Kidney glomerular epithelial cell (primary cell): ENCODE measurements around the gene P2RX3.
"Not testable (repeated sequence)": the region's sequence is repeated elsewhere in the genome, so short reads cannot be mapped to it uniquely, and the experiment has no call there.

Source experiments
- DNase-seq: peaks from one replicate; lab custom pipeline; 2025; lab: John Stamatoyannopoulos, UW

P2RX3 gene

GRCh38 chr11:57338142-57338541, at the start of gene P2RX3:
P2RX3 (plus strand) TSS chr11:57338352; CDS start chr11:57338551, 199 bp downstream.
- no peak for DNase-seq

GRCh38 chr11:57288771-57289579, 49.2 kb upstream of the P2RX3 start:
- peak; percentile 68 for DNase-seq

- peak; percentile 14 for DNase-seq
Measured at GRCh38 chr11:57290288-57290687, 47.9 kb upstream of the P2RX3 start.

DNA sequence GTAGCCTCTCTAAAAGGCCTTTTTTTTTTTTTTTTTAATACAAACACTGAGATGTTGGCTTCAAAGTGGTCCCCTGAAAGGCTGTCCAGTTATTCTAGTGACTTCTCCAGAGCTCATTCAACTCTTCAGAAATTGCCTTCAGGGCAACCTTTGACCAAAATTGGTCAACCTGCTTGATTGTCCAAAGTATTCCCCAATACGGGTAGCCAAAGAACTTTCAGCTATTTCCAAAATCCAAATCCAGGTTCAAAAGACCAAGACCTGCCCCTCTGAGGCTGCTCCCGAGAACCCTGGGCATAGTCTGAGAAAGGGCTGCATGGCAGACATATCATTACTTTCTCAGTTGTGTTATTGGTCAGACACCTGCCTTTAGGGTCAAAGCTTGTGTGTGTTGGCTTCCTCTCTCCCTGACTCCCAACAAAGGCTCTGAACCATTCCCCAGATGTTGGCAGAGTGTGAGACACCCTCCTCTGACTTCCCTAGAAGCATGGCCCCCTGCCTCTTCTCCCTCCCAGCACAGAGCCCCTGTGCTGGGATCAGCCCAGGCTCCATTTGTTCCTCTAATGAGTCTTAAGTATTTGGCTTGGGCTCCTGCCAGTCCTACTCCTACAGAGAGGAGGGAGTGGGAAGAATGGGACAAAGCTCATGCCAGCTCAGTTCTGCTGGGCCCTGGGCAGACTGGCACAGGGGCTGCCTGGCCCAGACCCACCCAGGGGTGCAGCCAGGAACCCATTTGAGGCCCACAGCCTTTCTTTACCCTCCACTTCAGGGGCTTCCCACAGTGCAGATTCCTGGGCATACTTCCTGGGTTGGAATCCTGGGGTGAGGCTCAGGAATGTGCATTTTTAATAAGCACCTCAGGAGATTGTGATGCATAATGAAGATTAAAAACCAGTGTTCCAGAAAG, 43.7 kb upstream of the P2RX3 start:
- DNase-seq: peak; percentile 76

DNA sequence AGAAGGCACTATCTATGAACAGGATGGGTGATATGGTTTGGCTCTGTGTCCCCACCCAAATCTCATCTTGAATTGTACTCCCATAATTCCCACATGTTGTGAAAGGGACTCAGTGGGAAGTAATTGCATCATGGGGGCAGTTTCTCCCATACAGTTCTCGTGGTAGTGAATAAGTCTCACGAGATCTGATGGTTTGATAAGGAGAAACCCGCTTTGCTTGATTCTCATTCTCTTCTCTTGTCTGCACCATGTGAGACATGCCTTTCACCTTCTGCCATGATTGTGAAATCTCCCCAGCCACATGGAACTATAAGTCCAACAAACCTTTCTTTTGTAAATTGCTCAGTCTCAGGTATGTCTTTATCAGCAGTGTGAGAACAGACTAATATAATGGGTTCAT, 41.9 kb upstream of the P2RX3 start:
- not testable (repeated sequence) for DNase-seq

- no peak for DNase-seq
Measured at GRCh38 chr11:57297221-57297620, 40.9 kb upstream of the P2RX3 start.

- DNase-seq: no peak
Measured at GRCh38 chr11:57299150-57299737, 38.9 kb upstream of the P2RX3 start.

- DNase-seq: no peak
Measured at GRCh38 chr11:57300785-57301184, 37.4 kb upstream of the P2RX3 start.

DNA sequence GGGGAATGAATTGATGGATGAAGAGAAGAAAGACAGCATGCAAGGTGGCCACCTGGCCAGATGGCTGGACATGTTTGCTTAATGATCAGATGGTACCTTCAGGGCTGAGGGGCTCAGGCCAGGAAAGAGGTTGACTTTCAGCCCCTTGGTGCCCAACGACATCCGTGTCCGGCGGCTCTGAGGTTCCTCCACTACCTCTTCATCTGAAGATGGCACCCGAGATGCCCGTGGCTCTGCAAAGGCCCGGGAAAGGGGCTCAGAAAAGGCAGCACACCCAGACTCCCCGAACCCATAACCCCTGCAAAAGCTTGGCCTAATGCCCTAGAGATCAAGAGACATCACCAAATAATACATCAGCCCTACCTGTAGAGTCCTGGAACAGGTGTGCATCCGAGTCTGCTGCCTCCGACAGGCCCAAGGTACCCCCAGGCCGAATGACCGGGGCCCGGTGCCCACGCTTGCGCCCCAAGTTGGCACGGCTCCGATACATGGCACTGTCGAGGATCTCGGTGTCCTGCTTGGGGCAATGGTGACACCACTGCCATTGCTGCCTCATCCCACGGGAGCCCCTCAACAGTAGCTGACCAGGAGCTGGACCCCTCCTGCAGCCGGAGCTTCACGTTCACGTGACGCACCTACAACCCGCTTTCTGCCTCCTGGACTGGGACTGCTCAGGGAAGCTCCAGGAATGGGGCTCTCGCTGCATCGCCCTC, 36.3 kb upstream of the P2RX3 start:
- no peak for DNase-seq

DNA sequence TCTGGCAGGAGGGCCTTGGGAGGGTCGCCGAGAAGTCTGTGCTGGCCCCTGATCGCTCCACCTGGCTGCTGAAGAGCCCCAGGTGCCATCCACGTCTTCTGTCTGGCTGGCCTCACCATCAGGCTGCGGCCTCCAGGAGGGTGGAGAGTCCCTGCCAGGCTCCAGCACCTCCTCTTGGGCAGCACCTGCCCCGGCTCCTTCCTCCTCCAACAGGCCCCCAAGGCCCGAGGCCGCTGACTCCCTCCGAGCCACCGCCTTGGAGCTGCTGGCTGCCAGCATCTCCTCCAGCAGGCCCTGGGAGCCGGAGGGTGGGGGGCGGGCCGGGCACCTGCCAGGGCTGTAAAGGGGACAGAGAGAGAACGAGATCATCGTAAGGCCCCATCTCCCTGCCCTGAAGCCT, 35.7 kb upstream of the P2RX3 start:
- no peak for DNase-seq

DNA sequence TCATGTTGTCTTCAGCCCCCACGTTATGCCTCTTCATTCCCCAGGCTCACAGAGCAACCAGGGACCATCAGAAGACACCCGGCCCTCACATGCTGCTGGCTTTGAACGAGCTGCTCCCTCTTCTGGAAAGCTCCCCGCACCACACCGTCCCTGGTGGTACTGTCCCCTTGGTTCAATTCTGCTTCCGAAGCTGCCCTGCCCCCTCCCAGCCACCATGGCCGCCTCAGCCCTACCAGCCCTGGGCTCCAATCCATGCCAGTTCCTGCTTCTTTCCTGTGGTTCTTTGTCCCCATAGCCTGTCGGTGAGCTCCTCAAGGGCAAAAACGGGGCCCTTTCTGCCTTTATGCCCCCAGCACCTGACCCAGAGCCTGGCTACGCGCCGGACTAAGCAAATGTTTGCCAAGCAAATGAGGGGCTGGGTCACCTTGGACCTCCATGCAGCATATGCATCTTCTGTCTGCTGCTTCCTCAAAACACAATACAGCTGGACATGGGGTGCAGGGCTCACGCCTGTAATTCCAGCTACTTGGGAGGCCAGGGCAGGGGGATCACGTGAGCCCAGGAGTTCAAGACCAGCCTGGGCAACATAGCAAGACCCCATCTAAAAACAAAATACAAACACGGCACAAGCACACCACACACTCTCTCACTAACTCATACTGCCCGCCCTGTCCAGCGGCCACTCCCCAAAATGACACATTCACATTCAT, 34.7 kb upstream of the P2RX3 start:
- DNase-seq: no peak

GRCh38 chr11:57303990-57304579, 34.1 kb upstream of the P2RX3 start:
- no peak for DNase-seq

DNA sequence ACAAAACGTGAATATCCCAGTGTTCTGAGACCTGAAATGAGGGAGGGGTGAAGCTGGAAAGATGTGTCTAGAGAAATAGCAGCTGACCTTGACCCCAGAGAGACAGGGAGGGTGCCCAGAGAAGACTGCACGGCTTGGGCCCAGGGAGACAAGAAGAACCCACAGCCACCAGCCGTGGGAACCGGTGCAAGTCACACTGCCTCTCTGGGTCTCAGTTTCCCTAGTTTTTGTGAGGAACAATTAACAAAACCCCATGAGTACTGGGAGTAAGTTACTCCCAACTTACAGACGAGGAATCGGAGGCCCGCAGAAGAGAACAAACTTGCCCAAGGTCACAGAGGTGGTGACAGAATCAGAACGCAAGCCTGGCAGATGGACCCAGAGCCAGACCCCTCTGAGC, 32.6 kb upstream of the P2RX3 start:
- no peak for DNase-seq

DNA sequence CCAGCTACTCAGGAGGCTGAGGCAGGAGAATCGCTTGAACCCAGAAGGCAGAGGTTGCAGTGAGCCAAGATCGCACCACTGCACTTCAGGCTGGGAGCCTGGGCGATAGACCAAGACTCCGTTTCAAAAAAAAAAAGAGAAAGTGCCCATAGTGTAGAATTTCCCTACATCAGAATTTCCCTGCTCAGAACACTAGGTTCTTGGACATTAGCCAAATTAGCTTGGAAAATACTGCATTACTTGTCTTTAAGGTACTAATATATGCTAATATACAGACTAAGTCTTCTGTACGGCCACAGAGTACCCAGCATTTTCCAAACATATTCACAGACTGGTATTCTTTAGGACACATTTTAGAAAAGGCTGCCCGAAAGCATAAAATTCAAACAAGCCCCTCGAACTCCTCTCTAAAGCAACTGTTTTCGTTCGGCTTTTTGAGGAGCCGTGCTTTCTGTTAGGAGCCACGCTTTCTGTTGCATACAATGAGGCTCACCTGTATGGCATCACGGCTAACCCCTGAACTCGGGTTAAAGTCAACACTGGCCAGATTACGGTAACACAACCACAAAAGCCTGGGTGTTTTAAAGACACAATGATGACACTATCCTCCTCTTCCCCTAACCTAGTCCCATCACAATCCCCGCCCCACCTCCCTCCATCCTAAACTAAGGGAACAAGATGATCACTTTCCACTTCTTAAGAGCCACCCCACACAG, 31.8 kb upstream of the P2RX3 start:
- DNase-seq: no peak

DNA sequence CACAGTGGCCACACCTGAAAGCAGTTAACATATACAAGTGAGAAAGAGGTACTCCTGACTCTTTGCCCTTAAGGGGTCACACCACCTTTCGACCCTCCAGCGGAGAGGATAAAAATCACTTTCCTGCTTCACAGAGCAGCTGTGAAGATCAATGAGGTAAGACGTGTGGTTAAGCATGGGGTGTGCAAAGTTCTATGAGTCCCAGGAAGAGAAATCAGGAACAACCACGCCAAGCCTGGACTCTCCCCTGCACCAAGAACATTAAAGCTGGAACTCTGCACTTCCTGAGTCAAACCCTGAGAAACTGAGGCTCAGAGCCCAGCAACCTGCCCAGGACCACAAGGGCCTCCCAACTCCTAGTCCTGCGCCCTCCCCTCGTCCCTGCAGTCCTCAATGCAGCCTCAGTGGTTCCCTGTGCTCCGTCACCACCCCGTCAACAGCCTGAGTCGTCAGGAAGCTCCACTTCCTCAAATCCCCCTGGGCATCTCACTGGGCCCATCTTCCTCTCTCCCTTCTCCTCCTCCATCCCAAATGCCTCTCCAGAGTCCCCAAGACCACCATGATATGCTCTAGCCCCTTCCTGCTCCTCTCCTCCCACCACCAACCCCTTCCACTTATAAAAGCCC, 31.1 kb upstream of the P2RX3 start:
- no peak for DNase-seq

GRCh38 chr11:57307666-57308270, 30.4 kb upstream of the P2RX3 start:
- DNase-seq: no peak

DNA sequence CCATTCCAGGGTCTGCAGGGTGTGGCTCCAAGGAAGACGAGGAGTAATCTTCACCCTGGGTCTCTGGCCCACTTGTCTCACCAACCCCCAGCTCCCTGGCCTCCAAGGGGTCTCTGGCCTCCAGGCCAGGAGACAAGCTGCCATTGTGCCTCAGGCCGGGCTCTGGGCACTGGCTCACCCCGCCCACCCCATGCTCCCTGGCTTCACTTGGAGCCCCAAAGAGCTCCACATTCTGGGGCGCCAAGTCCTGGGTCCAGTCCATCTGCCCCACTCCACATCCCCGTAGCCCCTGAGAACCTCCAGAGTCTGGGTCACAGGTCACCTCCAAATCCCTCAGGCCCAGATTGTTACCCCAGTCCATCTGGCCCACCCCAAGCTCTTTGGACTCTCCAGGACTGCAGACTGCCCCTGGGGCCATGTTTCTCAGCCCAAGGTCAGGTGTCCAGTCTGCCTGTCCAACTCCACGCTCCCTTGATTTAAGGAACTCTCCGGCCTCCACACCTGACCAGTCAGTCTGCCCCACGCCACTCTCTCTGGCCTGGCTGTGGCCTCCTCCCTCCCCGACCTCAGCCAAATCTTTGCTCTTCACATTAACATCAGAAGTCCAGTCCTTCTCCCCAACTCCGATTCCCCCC, 29.6 kb upstream of the P2RX3 start:
- no peak for DNase-seq

- DNase-seq: no peak
Measured at GRCh38 chr11:57309106-57310059, 28.8 kb upstream of the P2RX3 start.
